GM18505 (cell line): ENCODE measurements around the gene TADA1.

Source experiments
- ATAC-seq: cut with Tn5 transposase; IDR thresholded peaks from one replicate; pipeline ENCODE4 v1.9.1; 2021; ENCODE audit not compliant: unreplicated experiment
- POLR2A ChIP-seq: IDR thresholded peaks from 4 replicates; pipeline ENCODE4 v1.6.1; 2011; ENCODE audit warnings: borderline replicate concordance; ENCODE audit not compliant: insufficient read depth, insufficient read length; ENCODE audit errors: extremely low read depth

Gene TADA1, protein sequence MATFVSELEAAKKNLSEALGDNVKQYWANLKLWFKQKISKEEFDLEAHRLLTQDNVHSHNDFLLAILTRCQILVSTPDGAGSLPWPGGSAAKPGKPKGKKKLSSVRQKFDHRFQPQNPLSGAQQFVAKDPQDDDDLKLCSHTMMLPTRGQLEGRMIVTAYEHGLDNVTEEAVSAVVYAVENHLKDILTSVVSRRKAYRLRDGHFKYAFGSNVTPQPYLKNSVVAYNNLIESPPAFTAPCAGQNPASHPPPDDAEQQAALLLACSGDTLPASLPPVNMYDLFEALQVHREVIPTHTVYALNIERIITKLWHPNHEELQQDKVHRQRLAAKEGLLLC

GRCh38 chr1:166875734-166876539 is at the start of gene TADA1:
Gene TADA1 (minus strand): TSS chr1:166876264. CDS start chr1:166876233, 31 bp downstream.
- TF ChIP-seq POLR2A: peak; percentile 68

DNA sequence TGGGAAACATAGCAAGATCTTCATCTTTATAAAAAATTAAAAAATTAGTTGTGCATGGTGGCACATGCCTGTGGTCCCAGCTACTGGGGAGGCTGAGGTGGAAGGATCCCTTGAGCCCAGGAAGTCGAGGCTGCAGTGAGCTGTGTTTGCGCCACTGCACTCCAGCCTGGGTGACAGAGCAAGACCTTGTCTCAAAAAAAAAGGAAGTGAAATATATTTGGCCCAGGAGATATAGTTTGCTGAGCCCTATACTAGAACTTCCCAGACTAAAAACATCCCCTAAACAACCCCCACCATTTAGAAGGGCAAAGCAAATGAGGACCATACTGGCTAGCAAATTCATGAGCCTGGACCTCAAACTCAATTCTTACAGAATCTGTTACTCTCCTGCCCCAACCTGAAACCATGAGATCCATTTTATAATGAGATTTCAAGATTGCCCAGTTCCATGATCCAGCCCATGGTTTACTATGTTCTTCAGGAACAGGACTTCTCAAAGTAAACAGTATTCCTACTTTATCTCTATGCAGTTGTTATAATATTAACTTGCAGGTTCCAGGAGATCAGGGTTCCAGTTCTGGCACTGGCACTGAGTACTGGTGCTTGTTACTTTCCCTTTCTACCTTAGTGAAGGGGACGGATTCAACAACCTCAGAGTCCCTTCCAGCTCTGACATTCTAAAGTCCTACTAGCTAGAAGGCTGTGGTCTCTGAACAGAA is 48.9 kb upstream of the TADA1 start:
- peak; percentile 76 for ATAC-seq
- TF ChIP-seq POLR2A: no peak

More at GRCh38 chr1:166875734-166876539, at the start of gene TADA1:
- ATAC-seq: peak; percentile 90

DNA sequence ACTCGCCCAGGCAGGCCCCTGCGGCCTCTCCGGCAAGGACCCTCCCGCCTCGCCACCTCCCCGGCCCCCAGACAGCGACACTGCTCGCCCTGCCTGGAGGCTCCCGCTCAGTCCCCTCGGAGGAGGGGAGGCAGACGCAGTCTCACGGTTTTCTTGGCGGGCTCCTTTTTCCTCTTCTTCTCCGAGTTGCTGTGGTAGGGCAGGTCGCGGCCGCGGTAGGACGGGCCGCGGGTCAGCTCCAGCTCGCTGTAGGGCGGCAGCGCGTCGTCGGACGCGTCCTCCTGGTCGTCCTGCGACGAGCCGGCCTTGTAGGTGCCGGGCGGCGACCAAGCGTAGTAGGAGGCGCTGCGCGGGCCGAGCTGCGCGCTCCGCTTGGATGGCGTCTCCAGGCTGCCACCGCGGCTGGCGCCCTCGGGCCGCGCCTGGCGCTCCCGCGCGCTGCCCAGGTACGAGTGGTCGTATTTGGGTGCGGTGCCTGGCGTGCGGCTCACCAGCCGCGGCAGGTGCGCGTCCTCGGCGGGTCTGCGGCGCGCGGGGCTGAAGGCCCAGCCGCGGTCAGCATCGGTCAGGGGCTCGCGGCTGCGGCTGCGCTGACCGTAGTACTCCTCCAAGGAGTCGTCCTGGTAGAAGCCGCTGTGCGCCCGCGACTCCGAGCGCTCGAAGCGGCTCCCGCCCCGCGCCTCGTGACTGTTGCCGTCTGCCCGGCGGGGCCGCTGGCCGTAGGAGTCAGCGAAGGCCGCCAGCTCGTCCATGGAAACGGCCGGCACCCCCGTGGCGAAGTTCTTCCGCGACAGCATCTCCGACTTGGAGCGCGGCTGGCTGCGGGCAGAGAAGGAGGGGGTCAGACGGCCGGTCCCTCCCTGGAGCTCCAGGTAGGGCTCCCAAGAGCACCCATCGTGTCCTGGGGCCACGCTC is 44.8 kb upstream of the TADA1 start:
- TF ChIP-seq POLR2A: no peak
- ATAC-seq: no peak

GRCh38 chr1:166918956-166919316 is 42.9 kb upstream of the TADA1 start:
- no peak for TF ChIP-seq POLR2A
- ATAC-seq: no peak

- no peak for TF ChIP-seq POLR2A
Observed at GRCh38 chr1:166918088-166918955, 42.3 kb upstream of the TADA1 start.

GRCh38 chr1:166915941-166916340 is 39.9 kb upstream of the TADA1 start:
- ATAC-seq: no peak
- TF ChIP-seq POLR2A: no peak

More at GRCh38 chr1:166918088-166918955, 42.3 kb upstream of the TADA1 start:
- ATAC-seq: no peak

DNA sequence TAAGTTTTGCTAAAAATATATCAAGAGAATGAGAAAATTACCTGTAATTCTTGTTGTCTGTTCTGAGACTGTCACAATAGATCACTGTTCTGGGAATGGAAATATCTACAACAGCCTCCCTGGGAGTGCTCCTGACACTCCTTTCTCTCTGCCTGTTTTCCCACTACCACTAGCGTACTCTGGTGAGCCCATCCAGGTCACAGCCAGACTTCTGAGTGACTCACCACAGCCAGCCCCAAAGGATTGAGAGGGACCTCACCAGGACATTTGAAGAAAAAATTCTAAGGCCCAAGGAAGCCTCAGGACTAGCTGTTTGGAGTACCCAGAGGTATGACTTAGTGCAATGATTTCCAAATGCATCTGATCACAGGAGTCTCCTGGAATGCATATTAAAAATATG is 39.0 kb upstream of the TADA1 start:
- TF ChIP-seq POLR2A: no peak
- ATAC-seq: no peak

GRCh38 chr1:166914111-166914510 is 38.0 kb upstream of the TADA1 start:
- TF ChIP-seq POLR2A: no peak
- ATAC-seq: no peak

DNA sequence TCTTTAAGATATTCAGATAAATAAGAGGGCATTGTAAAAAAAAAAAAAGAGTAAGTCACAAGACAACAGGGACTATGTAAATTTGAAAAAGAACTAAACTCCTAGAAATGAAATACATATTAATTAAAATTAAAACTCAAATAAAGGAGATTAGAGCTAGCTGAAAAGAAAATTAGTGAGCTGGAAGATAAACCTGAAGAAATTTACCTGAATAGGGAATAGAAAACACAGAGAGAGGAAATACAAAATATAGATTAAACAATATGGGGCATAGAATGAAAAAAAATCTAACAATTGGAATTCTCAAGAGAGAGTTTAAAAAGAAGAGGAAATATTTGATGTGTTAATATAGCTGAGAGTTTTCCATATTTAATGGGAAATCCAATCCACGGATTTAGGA is 35.6 kb upstream of the TADA1 start:
- ATAC-seq: no peak

DNA sequence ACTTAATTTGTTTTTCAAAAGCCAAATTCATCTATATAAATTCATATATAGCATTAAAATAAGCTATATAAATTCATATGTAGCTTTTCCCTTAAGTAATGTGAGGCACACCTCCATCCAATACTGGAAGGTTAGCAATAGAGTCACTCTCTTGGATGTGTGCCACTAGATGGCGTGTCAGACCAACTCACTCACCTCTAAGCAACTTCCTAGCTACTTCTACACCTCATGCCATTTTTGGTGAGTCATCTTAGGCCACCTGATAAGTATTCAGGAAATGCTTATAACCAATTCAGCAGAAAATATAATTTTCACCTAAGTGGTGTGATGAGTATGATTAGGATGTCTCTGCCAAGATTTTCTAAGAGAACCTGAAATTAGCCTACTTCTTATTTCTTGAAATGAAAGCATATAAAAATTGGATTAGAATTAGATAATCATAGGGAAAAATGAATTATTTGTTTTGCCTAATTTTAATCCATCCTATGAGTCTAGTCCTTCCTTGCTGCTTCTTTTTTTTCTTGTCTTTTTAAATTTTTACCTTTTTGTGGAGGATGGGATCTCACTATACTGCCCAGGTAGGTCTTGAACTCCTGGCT is 34.4 kb upstream of the TADA1 start:
- TF ChIP-seq POLR2A: no peak
- peak; percentile 92 for ATAC-seq

More for the DNA sequence above, 35.6 kb upstream of the TADA1 start:
- no peak for TF ChIP-seq POLR2A

GRCh38 chr1:166908942-166909341 is 32.9 kb upstream of the TADA1 start:
- TF ChIP-seq POLR2A: no peak
- ATAC-seq: no peak
